GM12891 (cell line): Measurements from ENCODE around the gene MAD1L1.

Source experiments
- DNase-seq: peaks from one replicate; pipeline ENCODE4 v3.0.0; 2011; ENCODE audit warnings: low spot score; ENCODE audit not compliant: insufficient read length
- FAIRE-seq: peaks from 2 replicates; lab custom pipeline; 2011; peaks lifted over from hg19 to GRCh38; lab: Jason Lieb, UNC
- PAX5 ChIP-seq: IDR thresholded peaks from 2 replicates; pipeline ENCODE4 v1.6.1; 2011; ENCODE audit warnings: low read length, moderate library complexity, mild to moderate bottlenecking; ENCODE audit not compliant: insufficient read depth, severe bottlenecking
- POLR2A ChIP-seq: IDR thresholded peaks from 2 replicates; pipeline ENCODE4 v1.6.1; 2011; ENCODE audit warnings: low read depth, low read length, control low read depth
- POLR2AphosphoS5 ChIP-seq: IDR thresholded peaks from 2 replicates; pipeline ENCODE4 v1.6.1; 2011; ENCODE audit warnings: low read depth, low read length, control low read depth
- POU2F2 ChIP-seq: IDR thresholded peaks from 2 replicates; pipeline ENCODE4 v1.6.1; 2011; ENCODE audit warnings: low read depth, mild to moderate bottlenecking, control low read depth, low read length, moderate library complexity
- SPI1 ChIP-seq: IDR thresholded peaks from 2 replicates; pipeline ENCODE4 v1.6.1; 2011; ENCODE audit warnings: low read depth, low read length, control low read depth
- TAF1 ChIP-seq: IDR thresholded peaks from 2 replicates; pipeline ENCODE4 v1.6.1; 2011; ENCODE audit warnings: low read depth, low read length, control low read depth

Gene MAD1L1

DNA sequence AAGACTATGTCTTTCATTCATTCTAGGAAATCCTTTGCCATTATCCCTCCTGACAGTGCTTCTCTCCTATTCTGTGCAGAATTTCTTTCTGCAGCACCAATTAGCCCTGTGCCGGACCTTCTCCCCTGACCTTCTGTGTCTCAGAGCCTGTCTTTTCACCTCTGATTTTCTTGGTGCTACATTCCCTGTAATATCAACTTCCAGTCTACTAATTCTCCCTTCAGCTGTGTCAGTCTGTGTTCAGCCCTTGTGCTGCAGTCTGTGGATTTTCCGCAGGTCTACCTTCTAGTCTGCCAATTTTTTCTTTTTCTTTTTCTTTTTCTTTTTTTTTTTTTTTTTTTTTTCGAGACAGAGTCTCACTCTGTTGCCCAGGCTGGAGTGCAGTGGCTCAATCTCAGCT lies 446.9 kb downstream of the MAD1L1 start:
- TF ChIP-seq POLR2A (no peak), PAX5 (no peak), POLR2AphosphoS5 (no peak), TAF1 (no peak), SPI1 (no peak), POU2F2 (no peak)
- FAIRE-seq (no peak), DNase-seq (no peak)

- no peak for DNase-seq
- TF ChIP-seq POU2F2, result no peak
- TF ChIP-seq SPI1, result no peak
- TF ChIP-seq TAF1, result no peak
- TF ChIP-seq PAX5, result no peak
- no peak for TF ChIP-seq POLR2AphosphoS5
- TF ChIP-seq POLR2A, result no peak
- no peak for FAIRE-seq
Measured at GRCh38 chr7:1781369-1781768, 451.4 kb downstream of the MAD1L1 start.

DNA sequence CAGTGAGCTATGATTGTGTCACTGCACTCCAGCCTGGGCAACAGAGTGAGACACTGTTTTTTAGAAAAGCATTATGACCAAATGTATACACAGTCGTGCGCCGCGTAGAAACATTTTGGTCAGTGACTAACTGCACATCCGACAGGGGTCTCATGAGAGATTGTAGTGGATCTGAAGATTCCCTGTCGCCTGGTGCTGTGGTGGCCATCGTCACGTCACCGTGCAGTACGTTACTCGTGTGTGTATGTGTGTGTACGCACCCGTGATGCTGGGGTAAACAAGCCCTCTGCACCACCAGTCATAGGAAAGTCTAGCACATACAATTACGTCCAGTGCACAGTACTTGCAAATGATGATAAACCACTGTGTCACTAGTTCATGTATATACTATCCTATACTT lies 453.3 kb downstream of the MAD1L1 start:
- TF ChIP-seq SPI1 (no peak), PAX5 (no peak), POU2F2 (no peak), POLR2A (no peak), POLR2AphosphoS5 (no peak), TAF1 (no peak)
- no peak for DNase-seq
- no peak for FAIRE-seq

DNA sequence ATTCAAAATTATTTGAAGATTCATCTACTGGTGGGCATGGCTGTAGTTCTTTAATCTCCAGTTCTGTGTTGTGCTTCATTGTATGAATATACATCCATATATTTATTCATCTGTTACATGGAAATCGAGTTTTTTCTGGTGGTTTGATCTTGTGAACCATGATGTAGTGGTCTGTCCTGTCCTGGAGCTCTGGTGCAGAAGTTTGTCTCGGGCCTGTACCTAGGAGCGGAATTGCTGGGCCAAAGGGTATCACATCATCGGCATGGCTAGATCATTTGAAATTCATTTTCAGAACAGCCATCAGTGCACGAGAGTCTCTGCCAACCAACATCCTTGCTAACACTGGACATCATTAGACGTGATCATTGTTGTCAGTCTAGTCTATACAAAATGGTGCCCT lies 455.6 kb downstream of the MAD1L1 start:
- DNase-seq (no peak), FAIRE-seq (no peak)

DNA sequence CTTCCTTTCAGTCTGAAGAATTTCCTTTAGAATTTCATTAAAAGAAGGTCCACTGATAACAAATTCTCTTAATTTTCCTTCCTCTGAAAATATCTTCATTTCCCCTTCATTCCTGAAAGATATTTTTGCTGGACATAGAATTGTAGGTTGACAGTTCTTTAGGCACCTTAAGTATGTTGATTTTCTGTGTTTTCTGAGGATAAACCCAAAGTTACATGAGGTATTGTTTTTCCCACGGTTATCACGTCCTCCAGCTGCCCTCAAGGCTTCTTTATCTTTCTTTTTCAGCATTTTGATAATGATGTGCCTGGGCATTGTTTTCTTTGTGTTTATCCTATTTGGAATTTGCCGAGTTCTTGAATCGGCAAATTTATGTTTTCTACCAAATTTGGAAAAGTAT lies 457.4 kb downstream of the MAD1L1 start:
- TF ChIP-seq POU2F2, result no peak
- TF ChIP-seq TAF1, result no peak
- no peak for TF ChIP-seq PAX5
- no peak for TF ChIP-seq SPI1
- no peak for TF ChIP-seq POLR2AphosphoS5
- TF ChIP-seq POLR2A, result no peak
- no peak for FAIRE-seq
- DNase-seq, result no peak

More for the DNA sequence above, 455.6 kb downstream of the MAD1L1 start:
- TF ChIP-seq POU2F2 (no peak), TAF1 (no peak), POLR2AphosphoS5 (no peak), POLR2A (no peak), PAX5 (no peak), SPI1 (no peak)

DNA sequence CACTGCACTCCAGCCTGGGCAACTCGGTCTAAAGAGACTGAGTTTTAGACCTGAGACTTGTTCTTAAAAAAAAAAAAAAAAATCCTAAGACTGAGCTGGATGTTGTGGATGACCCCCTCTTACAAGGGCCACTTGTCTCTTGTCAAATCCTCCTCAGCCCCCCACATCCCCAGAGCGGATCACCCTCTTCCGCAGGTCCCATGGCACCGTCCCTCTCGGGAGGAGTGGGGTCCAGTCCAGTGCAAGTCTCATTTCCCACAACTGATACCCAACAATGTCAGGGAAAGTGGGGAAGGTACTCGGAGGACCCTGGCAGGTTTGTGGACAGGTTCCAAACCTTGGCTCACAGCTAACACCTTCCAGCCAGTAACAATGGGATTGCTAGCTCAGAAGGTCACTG lies 462.4 kb downstream of the MAD1L1 start:
- DNase-seq (no peak), FAIRE-seq (no peak)
- TF ChIP-seq TAF1, result no peak
- no peak for TF ChIP-seq POLR2AphosphoS5
- TF ChIP-seq POU2F2, result no peak
- no peak for TF ChIP-seq SPI1
- TF ChIP-seq POLR2A, result no peak
- no peak for TF ChIP-seq PAX5

DNA sequence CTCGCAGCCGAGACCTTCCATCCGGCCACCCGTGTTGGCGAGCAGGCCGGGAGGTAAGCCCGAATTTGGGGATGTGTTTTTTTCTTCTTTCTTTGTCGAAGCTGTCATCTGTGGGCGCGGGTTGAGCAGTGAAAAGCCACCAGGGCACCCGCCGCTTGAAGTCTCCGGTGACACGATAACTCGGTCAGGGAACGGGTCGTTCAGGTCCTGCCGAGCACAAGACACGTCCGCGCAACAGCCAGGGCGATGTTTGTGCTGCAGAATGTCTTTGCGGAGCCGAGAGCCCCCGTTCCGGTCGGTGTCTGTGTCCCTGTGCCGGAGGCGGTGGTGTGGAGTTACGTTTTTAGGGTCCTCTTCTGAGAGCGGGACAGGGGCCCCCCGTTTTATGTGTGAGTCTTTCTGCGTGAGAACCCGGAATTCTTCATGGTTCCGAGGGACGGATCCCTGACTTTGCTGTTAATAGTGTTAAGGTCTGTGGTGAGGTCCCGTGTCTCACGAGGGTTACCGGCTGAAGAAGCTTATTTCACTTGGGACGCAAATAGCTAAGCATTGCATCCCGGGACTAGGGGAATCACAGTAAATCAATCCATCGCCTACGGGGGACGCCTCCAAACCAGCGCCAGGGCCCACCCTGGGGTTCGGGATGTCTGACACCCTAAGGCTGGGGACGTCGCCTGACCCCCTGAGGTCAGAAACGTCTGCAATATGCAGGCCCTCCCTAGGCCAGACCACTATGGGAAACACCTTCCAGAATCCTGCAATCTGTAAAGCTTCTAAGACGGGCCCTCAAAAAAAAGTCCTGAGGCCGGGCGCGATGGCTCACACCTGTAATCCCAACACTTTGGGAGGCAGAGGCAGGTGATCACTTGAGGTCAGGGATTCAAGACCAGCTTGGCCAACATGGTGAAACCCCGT lies 463.2 kb downstream of the MAD1L1 start:
- no peak for FAIRE-seq

GRCh38 chr7:1768832-1769231 lies 463.9 kb downstream of the MAD1L1 start:
- FAIRE-seq, result no peak
- DNase-seq, result no peak

More for the DNA sequence above, 463.2 kb downstream of the MAD1L1 start:
- TF ChIP-seq POLR2A (no peak), POLR2AphosphoS5 (no peak)
- no peak for DNase-seq

GRCh38 chr7:1767524-1767923 lies 465.2 kb downstream of the MAD1L1 start:
- TF ChIP-seq PAX5, result no peak
- TF ChIP-seq POU2F2, result no peak
- no peak for TF ChIP-seq TAF1
- TF ChIP-seq SPI1, result no peak
- TF ChIP-seq POLR2AphosphoS5, result no peak
- no peak for TF ChIP-seq POLR2A
- no peak for DNase-seq
- FAIRE-seq, result no peak

More at GRCh38 chr7:1768832-1769231, 463.9 kb downstream of the MAD1L1 start:
- TF ChIP-seq POLR2AphosphoS5 (no peak), TAF1 (no peak)
